Heart left ventricle (tissue), 16 donors: ENCODE results near the gene SUGP1. TPM values are rescaled to one million over a fixed set of nuclear protein-coding genes. Genes with fewer than 3 reads are reported as not detected.

Source experiments
- ATAC-seq, 4 donors: fragments of 200-7000 bp; cut with Tn5 transposase; one replicate each; pipeline ENCODE4 v1.9.1; 2020 to 2022; ENCODE audit warnings: moderate library complexity in 4 of 4, mild to moderate bottlenecking in 3 of 4, moderate number of reproducible peaks in 1 of 4
- DNase-seq, 5 donors: peaks; one replicate each; pipeline ENCODE4 v3.0.0-alpha.2; 2020
- H3K27ac ChIP-seq, 12 donors: fragments of 200-600 bp; sonication (generic) in 4 of 12; one replicate each; pipeline versions ENCODE4 v1.5.0 to v1.8.0; 2016 to 2022; ENCODE audit warnings: mild to moderate bottlenecking in 2 of 12
- H3K27me3 ChIP-seq, 9 donors: fragments of 200-600 bp; sonication (generic) in 2 of 9; one replicate each; pipeline versions ENCODE4 v1.5.1 to v1.8.0; 2016 to 2022; ENCODE audit warnings: mild to moderate bottlenecking in 3 of 9
- H3K36me3 ChIP-seq, 9 donors: fragments of 200-600 bp; sonication (generic) in 2 of 9; one replicate each; pipeline versions ENCODE4 v1.5.0 to v1.8.0; 2018 to 2022; ENCODE audit warnings: mild to moderate bottlenecking in 2 of 9
- H3K4me1 ChIP-seq, 12 donors: fragments of 200-600 bp; sonication (generic) in 4 of 12; one replicate each; pipeline versions ENCODE4 v1.5.0 to v1.8.0; 2016 to 2022; ENCODE audit warnings: mild to moderate bottlenecking in 3 of 12
- H3K4me3 ChIP-seq, 12 donors: fragments of 200-600 bp; sonication (generic) in 4 of 12; one replicate each; pipeline versions ENCODE4 v1.5.0 to v1.8.0; 2017 to 2022; ENCODE audit warnings: mild to moderate bottlenecking in 9 of 12, moderate library complexity in 4 of 12
- H3K9me3 ChIP-seq, 12 donors: fragments of 200-600 bp; sonication (generic) in 4 of 12; one replicate each; pipeline versions ENCODE4 v1.5.0 to v1.8.0; 2016 to 2022; ENCODE audit warnings: mild to moderate bottlenecking in 1 of 12
- CTCF ChIP-seq, 12 donors: fragments of 200-600 bp; sonication (generic) in 4 of 12; IDR thresholded peaks; one replicate each; pipeline versions ENCODE4 v1.5.0 to v1.8.0; 2018 to 2022; ENCODE audit warnings: antibody characterized with exemption in 12 of 12, mild to moderate bottlenecking in 5 of 12
- POLR2A ChIP-seq, 2 donors: fragments of 450-650 bp; IDR thresholded peaks; one replicate each; pipeline ENCODE4 v1.6.1; 2017; ENCODE audit warnings: antibody characterized with exemption in 2 of 2, mild to moderate bottlenecking in 2 of 2, moderate library complexity in 2 of 2
- WGBS, 4 donors: extraction: QIAGEN DNeasy Blood & Tissue Kit in 2 of 4; methylation state at CpG; one replicate each; pipeline versions ENCODE4 v1.1.5 to v1.1.7; 2013 to 2018; 5-methylcytosine and 5-hydroxymethylcytosine counted together
- intact Hi-C, 10 donors: fragments of 100-400 bp; cut with DNase I; formaldehyde crosslinking; loops; one replicate each; pipeline versions ENCODE4 v1.11.1 to v1.14.2; 2022
- polyA plus RNA-seq, 2 donors: library from polyadenylated mRNA; stranded (reverse); fragments of 200-250 nt; gene quantifications; one replicate each; pipeline ENCODE4 v1.2.3, GENCODE V29; 2013
- total RNA-seq, 9 donors: library from RNA; depleted of rRNA in 2 of 9; stranded (reverse); fragments of >200 nt in 2 of 9; fragmentation: NEBNext Ultra II Directional in 3 of 9; extraction: Animal tissue kit (Norgen Biotek cat#: 25700) in 3 of 9; gene quantifications; one replicate each; pipeline versions ENCODE4 v1.1.0 to v1.2.4, GENCODE V29; 2016 to 2023
- donor health status: ischemic (EF 13 %, LVEDD 7.1; RV severe dilation, severe dysfunction).
- donor health status: healthy with polysubstance abuse.
- donor health status: DM: no; HTN: yes; CAD: no.
- donor health status: DM: no; HTN: no; CAD: no.
- donor health status: ischemic (EF 25% LVEDD 6.9; RV normal size, moderate dysfunction).
- donor health status: ischemic (EF 25% LVEDD 5.7; RV mildly dilated, moderate dysfunction).
- donor health status: healthy.
- donor health status: DM: yes; HTN: yes; CAD: no.
- donor health status: ischemic (EF 35%, LVEDD 5.7; RV mildly dilated, moderate dysfunction).
- donor health status: nonischemic (EF 11% LVEDD 7.7; RV severe dilation, severe dysfunction).
- donor health status: DM: yes; HTN: yes; CAD: no.
- donor health status: PGD.
- donor health status: ischemic (EF 29% LVEDD 5.4; RV normal size, mild dysfunction).
- donor health status: nonischemic (EF 23%, LVEDD 6.1; RV moderate dilation, normal function).

The SUGP1 gene
- total and polyA plus RNA-seq, 11 donors, result 28.7 to 53.4 (median 41.0) TPM

- TF ChIP-seq POLR2A (IDR thresholded peaks at IDR 0.05) (no peak), CTCF (IDR thresholded peaks at IDR 0.05) (no peak)
- no peak for DNase-seq
- Histone ChIP-seq H3K9me3 (no peaks in the 10 kb centered on the region), H3K36me3 (peaks cover 0 to 66% (median 58%) of the 10 kb centered on the region in 9 donors), H3K4me1 (peaks cover 0 to 11% (median 0%) of the 10 kb centered on the region in 12 donors), H3K4me3 (no peak overlapping the region), H3K27me3 (peaks cover 0 to 13% (median 0%) of the 10 kb centered on the region in 9 donors), H3K27ac (no peak overlapping the region)
- ATAC-seq, result no peak
- WGBS, 4 donors, result 78 to 83% (median 81%) methylated on average over 12 of the region's 12 CpGs
- intact Hi-C loops, result no loop called here
Measured at GRCh38 chr19:19276386-19276785, 43.9 kb downstream of the SUGP1 start.

GRCh38 chr19:19274716-19275565 is 45.4 kb downstream of the SUGP1 start:
- H3K27me3 ChIP-seq, result peaks cover 0 to 13% (median 0%) of the 10 kb centered on the region in 9 donors
- no peak overlapping the region for H3K4me3 ChIP-seq
- intact Hi-C loops, result no loop called here
- TF ChIP-seq POLR2A (IDR thresholded peaks at IDR 0.05) (no peak), CTCF (IDR thresholded peaks at IDR 0.05) (no peak)
- no peaks in the 10 kb centered on the region for H3K9me3 ChIP-seq
- ATAC-seq (peak in 1 of 4 donors; percentile 2), DNase-seq (no peak)
- H3K27ac ChIP-seq, result no peak overlapping the region
- H3K4me1 ChIP-seq, result peaks cover 0 to 11% (median 0%) of the 10 kb centered on the region in 12 donors
- 77 to 82% (median 78%) methylated on average over 7 to 9 of the region's 9 CpGs for WGBS, 4 donors
- H3K36me3 ChIP-seq, result peaks cover 0 to 51% (median 45%) of the 10 kb centered on the region in 9 donors

DNA sequence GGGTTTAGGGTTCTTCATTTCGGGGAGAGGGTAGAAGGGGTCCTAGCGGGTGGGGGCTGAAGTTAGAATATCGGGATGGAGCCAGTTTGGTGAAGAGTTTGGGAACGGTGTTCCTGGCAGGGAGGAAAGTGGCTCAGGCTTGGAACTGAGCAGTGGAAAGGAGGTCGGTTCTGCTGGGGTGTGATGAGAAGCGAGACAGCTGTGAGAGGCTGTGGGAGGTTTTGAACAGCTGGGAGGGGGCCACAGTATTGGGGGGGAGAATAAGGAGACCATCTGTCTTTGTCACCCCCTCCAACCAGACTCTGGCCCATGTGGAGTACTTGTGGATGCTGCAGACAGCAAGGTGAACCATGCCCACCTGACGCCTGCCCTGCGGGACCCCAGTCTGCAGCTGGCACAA is 46.2 kb downstream of the SUGP1 start:
- no peak for TF ChIP-seq CTCF (IDR thresholded peaks at IDR 0.05)
- TF ChIP-seq POLR2A (IDR thresholded peaks at IDR 0.05), result no peak
- peak in 1 of 4 donors; percentile 6 for ATAC-seq
- intact Hi-C loops, result no loop called here

GRCh38 chr19:19271828-19272599 is 48.3 kb downstream of the SUGP1 start:
- Histone ChIP-seq H3K4me1 (peaks cover 0 to 11% (median 0%) of the 10 kb centered on the region in 12 donors), H3K4me3 (no peak overlapping the region), H3K9me3 (no peaks in the 10 kb centered on the region), H3K36me3 (peaks cover 0 to 22% (median 16%) of the 10 kb centered on the region in 9 donors), H3K27me3 (peaks cover 0 to 13% (median 0%) of the 10 kb centered on the region in 9 donors), H3K27ac (no peak overlapping the region)
- 87 to 91% (median 89%) methylated on average over 8 of the region's 8 CpGs for WGBS, 4 donors
- intact Hi-C loops, result no loop called here
- ATAC-seq, result no peak
- DNase-seq, result no peak
- TF ChIP-seq CTCF (IDR thresholded peaks at IDR 0.05) (no peak), POLR2A (IDR thresholded peaks at IDR 0.05) (no peak)

More for the DNA sequence above, 46.2 kb downstream of the SUGP1 start:
- H3K27ac ChIP-seq, result no peak overlapping the region
- 80 to 88% (median 82%) methylated on average over 8 of the region's 8 CpGs for WGBS, 4 donors
- peaks cover 0 to 11% (median 0%) of the 10 kb centered on the region in 12 donors for H3K4me1 ChIP-seq
- peaks cover 0 to 43% (median 37%) of the 10 kb centered on the region in 9 donors for H3K36me3 ChIP-seq
- DNase-seq, result no peak
- H3K27me3 ChIP-seq, result peaks cover 0 to 13% (median 0%) of the 10 kb centered on the region in 9 donors
- H3K4me3 ChIP-seq, result no peak overlapping the region
- H3K9me3 ChIP-seq, result no peaks in the 10 kb centered on the region
